ENCODE data around the gene BBS1.
"Not testable (repeated sequence)": the region's sequence is repeated elsewhere in the genome, so short reads cannot be mapped to it uniquely, and the experiment has no call there.

BBS1 gene

DNA sequence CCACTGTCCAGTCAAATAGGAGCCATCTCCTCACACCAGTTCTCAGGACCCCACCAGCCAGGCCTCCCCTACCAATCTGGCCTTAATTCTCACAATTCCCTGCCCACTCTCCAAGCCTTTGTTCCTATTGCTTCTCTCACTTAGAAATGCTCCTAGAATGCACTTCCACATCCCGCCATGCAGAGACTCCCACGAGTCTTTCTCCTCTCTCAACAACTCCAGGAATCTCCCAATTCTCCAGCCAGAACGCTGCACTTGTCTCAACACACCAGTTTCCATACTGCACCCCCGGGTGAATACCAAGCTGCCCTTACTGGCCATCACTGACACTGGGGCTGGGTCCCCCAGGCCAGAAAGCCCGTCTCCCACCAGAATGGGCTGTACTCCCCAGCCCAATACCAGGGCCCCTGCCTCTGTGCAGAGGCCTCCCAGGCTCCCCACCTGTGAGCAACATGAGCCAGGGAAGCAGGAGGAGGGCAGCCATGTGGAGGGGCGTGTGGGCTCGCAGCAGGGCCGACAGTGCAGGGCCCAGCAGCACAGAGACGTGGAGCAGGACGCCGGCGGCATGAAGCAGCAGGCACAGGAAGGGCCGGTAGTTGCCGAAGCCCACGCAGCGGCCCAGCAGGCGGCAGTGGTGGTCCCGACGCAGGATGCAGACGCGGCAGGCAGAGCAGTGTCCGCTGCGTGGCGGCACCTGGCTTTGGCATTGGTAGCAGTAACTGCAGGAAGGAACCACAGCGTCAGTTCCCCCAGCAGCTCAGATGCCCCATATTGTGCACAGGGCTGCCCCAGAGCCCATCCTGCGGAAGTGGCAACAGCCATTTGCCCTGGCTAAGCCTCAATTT is 33.0 kb downstream of the BBS1 start:
- peaks cover 30 to 35% of the 10 kb centered on the region in 2 experiments for H3K4me1 ChIP-seq (ENCODE audit: control insufficient read depth in 1 of 2, insufficient read depth in 1 of 2, low read depth in 1 of 2, low read length in 1 of 2)
- peaks cover 23% of the 10 kb centered on the region for H3K27me3 ChIP-seq
- H3K36me3 ChIP-seq, result peaks cover 16% of the 10 kb centered on the region
- H3K9me3 ChIP-seq, result no peaks in the 10 kb centered on the region
- H3K27ac ChIP-seq, result peak overlapping the region; percentile 46
- no peak for TF ChIP-seq CTCF (IDR thresholded peaks at IDR 0.05)
- peak overlapping the region in 1 of 2 experiments; percentile 30 for H3K4me3 ChIP-seq (ENCODE audit: low read depth in 1 of 2, low read length in 1 of 2)

DNA sequence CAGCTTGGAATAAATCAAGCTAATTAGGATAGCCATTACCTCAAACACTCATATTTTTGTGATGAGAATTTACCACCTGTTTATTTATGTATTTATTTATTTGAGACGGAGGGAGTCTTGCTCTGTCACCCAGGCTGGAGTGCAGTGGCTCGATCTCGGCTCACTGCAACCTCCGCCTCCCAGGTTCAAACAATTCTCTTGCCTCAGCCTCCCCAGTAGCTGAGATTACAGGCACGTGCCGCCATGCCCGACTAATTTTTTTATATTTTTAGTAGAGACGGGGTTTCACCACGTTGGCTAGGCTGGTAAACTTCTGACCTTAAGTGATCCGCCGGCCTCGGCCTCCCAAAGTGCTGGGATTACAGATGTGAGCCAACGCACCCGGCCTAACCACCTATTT is 34.5 kb downstream of the BBS1 start:
- Histone ChIP-seq H3K4me3 (ENCODE audit: low read depth in 1 of 2, low read length in 1 of 2) (peak overlapping the region; percentile 84 to 86), H3K27me3 (peaks cover 32% of the 10 kb centered on the region), H3K4me1 (ENCODE audit: control insufficient read depth in 1 of 2, insufficient read depth in 1 of 2, low read depth in 1 of 2, low read length in 1 of 2) (peaks cover 30 to 35% of the 10 kb centered on the region in 2 experiments), H3K27ac (peak overlapping the region; percentile 83)
- H3K36me3 ChIP-seq, H3K9me3 ChIP-seq: not testable (repeated sequence)

- Histone ChIP-seq H3K27me3 (peaks cover 32% of the 10 kb centered on the region), H3K36me3 (no peaks in the 10 kb centered on the region), H3K9me3 (no peaks in the 10 kb centered on the region), H3K4me3 (ENCODE audit: low read depth in 1 of 2, low read length in 1 of 2) (peak within 1 kb of the TSS; percentile 84 to 86), H3K27ac (peak within 1 kb of the TSS; percentile 83), H3K4me1 (ENCODE audit: control insufficient read depth in 1 of 2, insufficient read depth in 1 of 2, low read depth in 1 of 2, low read length in 1 of 2) (peaks cover 30 to 35% of the 10 kb centered on the region in 2 experiments)
- TF ChIP-seq CTCF (IDR thresholded peaks at IDR 0.05), result peak; percentile 45
These were observed 35.4 kb downstream of the BBS1 start, which contains the start of gene ZDHHC24 for GRCh38 chr11:66545701-66546367. TSS of gene ZDHHC24 (minus strand) at chr11:66546048. CDS start at chr11:66546003, 45 bp downstream.

DNA sequence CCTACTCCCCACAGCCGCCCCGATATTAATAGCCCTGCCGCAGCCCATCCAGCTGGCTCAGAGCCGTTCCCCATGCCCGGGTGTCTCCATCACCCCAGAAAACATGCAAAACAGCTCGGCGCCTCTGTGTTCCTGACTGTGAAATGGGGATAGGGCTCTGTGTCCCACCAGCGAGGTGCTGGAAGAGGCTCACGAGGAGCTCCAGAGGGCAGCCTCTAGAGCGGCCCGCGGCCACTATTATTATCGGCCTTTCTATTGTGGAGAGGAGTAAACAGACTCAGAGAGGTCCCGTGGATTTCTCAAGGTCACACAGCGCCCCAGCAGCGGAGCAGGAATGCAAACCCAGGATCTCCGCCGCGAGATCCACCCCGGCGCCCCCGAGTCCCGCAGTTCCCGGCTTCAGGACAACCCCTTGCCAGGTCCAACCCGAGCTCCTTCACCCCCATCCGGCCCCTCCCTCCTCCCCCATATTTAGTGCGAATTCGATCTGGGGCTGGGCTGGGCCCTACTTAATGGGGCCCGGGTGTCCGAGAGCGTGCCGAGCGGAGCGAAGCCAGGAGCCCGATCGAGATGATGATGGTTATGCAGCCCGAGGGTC is 36.0 kb downstream of the BBS1 start, which contains the start of gene ACTN3:
ACTN3 (plus strand) TSS at position 536 of the 598 bp plus-strand sequence; CDS start at position 571, 35 bp downstream.
- Histone ChIP-seq H3K27me3 (peaks cover 32% of the 10 kb centered on the region), H3K4me1 (ENCODE audit: control insufficient read depth in 1 of 2, insufficient read depth in 1 of 2, low read depth in 1 of 2, low read length in 1 of 2) (peaks cover 30 to 35% of the 10 kb centered on the region in 2 experiments), H3K27ac (peak within 1 kb of the TSS; percentile 83), H3K4me3 (ENCODE audit: low read depth in 1 of 2, low read length in 1 of 2) (peak within 1 kb of the TSS; percentile 84 to 86), H3K9me3 (no peaks in the 10 kb centered on the region), H3K36me3 (no peaks in the 10 kb centered on the region)
- TF ChIP-seq CTCF (IDR thresholded peaks at IDR 0.05), result no peak

- Histone ChIP-seq H3K27ac (no peak overlapping the region), H3K4me3 (ENCODE audit: low read depth in 1 of 2, low read length in 1 of 2) (no peak overlapping the region), H3K27me3 (peaks cover 32% of the 10 kb centered on the region), H3K4me1 (ENCODE audit: control insufficient read depth in 1 of 2, insufficient read depth in 1 of 2, low read depth in 1 of 2, low read length in 1 of 2) (peaks cover 30 to 35% of the 10 kb centered on the region in 2 experiments), H3K36me3 (no peaks in the 10 kb centered on the region), H3K9me3 (no peaks in the 10 kb centered on the region)
- no peak for TF ChIP-seq CTCF (IDR thresholded peaks at IDR 0.05)
These were observed 36.7 kb downstream of the BBS1 start for GRCh38 chr11:66546966-66547661.
